22Rv1 (cell line): ENCODE results near the gene MNX1.

ENCODE experiments used
- ZFX ChIP-seq: fragments of 450-650 bp; IDR thresholded peaks from 2 replicates; pipeline ENCODE4 v1.6.1; 2017; ENCODE audit warnings: antibody characterized with exemption, borderline replicate concordance
- TF ChIP-seq, protein P1 (sequence below): fragments of 450-650 bp; IDR thresholded peaks from 2 replicates; pipeline ENCODE4 v1.5.1; 2017; ENCODE audit warnings: mild to moderate bottlenecking

- TF ChIP-seq, protein P1, sequence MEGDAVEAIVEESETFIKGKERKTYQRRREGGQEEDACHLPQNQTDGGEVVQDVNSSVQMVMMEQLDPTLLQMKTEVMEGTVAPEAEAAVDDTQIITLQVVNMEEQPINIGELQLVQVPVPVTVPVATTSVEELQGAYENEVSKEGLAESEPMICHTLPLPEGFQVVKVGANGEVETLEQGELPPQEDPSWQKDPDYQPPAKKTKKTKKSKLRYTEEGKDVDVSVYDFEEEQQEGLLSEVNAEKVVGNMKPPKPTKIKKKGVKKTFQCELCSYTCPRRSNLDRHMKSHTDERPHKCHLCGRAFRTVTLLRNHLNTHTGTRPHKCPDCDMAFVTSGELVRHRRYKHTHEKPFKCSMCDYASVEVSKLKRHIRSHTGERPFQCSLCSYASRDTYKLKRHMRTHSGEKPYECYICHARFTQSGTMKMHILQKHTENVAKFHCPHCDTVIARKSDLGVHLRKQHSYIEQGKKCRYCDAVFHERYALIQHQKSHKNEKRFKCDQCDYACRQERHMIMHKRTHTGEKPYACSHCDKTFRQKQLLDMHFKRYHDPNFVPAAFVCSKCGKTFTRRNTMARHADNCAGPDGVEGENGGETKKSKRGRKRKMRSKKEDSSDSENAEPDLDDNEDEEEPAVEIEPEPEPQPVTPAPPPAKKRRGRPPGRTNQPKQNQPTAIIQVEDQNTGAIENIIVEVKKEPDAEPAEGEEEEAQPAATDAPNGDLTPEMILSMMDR, result no peak
- TF ChIP-seq ZFX, result no peak
These were observed 16.0 kb downstream of the MNX1 start for GRCh38 chr7:156994417-156994816.
